HG03378 (cell line): ENCODE data around the gene APOF.
A peak's percentile ranks its signal among the peaks of the same experiment; 100 is the strongest.
"Not testable (repeated sequence)": the region's sequence is repeated elsewhere in the genome, so short reads cannot be mapped to it uniquely, and the experiment has no call there.

Source experiments
- ATAC-seq: cut with Tn5 transposase; IDR thresholded peaks from one replicate; pipeline ENCODE4 v1.9.1; 2021; ENCODE audit warnings: mild to moderate bottlenecking, moderate library complexity; ENCODE audit not compliant: unreplicated experiment

The APOF gene

DNA sequence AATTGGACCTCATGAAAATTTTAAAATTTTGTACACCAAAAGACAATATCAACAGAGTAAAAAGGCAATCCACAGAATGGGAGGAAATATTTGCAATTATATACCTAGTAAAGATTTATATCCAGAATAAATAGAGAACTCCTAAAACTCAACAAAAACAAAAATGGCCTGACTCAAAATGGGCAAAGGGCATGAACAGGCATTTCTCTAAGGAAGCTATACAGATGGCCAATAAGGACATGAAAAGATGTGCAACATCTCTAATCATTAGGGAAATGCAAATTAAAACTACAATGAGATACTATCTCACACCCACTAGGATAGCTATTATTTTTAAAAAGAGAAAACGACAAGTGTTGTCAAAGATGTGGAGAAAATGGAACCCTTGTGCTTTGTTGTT is 10.9 kb upstream of the APOF start:
- ATAC-seq: no peak

DNA sequence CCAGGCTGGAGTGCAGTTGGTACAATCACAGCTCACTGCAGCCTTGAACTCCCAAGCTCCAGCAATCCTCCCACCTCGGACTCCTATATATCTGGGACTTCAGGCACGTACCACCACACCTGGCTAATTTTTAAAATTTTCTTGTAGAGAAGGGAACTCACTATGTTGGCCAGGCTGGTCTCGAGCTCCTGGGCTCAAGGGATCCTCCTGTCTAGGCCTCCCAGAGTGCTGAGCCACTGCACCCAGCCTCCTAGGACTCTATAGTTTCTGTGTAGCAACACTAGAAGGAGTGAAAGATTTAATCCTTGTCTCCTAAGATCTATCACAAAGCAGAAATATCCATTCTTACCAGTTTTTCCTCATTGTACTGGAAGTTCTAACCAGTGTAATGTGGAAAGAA is 4.3 kb upstream of the APOF start:
- ATAC-seq: no peak

DNA sequence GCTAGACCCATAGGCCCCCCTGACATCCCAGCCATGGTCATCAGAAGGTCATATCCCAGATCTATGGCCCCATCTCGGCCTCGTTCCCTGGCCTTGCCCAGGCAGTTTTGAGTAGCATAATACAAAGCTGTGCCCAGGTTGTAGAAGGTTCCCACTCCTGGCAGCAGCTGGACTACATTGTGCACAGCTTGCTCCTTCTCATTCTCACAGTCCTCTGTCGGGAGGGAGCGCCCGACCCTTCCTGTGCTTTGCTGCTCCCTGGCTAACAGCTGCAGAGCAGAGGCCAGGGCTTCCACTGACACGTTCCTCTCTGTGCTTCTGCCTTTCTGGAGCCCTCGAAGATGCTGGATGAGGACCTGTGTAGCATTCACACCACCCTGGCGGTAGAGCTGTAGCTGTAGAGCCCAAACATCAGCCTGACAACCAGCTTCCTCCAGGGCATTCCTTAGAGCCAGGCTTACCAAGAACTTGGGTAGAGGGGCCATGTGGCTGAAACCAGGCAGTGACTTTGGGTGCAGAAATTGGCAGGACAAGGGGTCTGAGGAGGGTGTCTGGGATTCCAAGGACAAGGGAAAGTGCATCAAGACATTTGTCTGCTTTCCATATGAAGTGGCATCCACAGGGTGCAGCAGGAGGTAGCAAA is 1.0 kb downstream of the APOF start:
- ATAC-seq: no peak

DNA sequence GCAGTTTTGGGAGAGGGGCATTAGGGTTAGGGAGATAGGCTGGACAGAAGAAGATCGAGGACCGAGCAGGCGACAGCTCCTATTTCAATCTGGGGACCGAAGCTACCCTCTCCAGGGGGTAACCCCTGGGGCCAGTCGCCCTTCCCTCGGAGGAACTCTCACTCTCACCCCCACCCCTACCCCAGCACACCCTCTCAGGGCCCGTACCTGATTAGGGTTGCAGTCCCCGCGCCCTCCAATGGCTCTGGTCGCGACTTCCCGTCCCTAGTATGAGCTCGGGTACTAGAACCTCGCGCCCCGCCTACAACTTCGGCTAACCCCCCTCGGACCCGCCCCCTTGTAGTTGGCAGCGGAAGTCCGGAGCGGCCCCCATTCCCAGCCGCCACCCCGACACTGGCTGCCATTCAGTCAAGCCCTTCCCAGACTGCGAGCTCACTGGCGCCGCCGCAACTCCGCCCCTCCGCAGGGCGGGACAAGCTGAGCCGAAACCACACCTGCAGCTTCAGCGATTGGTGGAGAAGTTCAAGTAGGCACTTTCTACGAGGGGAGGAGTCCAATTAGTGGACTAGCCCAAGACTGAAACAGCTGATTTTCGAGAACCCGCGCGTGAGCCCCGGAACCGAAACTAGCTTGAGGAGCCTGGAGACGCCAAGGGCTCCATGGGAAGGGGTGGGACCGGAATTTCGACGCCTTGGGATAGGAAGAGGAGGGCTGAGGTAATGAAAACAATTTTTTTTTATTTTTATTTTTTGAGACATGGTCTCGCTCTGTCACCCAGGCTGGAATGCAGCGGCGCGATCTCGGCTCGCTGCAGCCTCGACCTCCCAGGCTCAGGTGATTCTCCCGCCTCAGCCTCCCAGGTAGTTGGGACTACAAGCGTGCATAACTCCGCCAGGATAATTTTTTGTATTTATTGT is 2.5 kb downstream of the APOF start, which contains the start of gene STAT2:
Gene STAT2 (minus strand): TSS at position 257 of the 917 bp plus-strand sequence. CDS start 3,536 bp downstream, outside the sequence.
- peak; percentile 94 for ATAC-seq

DNA sequence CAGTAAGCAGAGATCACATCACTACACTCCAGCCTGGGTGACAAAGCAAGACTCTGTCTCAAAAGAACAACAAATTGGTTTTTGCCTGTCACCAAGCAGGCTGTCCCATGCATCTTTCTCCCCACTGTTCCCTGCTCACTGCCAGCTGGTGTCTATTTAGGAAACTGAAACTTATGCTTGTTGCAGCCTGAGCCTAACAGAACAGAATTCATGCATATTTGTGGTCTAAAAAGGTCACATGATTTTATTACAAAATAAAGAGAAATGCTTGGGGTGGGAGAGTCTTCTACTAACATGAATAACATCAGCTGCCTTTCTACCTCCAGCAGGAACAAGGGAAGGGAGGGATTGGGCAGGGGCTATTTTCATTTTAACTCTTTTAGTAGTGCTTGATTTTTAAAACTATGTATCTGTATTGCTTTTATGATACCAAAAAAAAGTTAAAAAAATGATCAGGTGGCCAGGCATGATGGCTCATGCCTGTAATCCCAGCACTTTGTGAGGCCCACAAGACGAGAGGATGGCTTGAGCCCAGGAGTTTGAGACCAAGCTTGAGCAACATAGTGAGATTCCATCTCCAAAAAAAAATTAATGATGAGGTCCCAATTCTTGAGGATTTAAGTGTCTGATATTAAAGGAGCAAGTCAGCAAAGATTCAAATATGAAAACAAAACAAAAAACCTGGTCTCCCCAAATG is 3.7 kb downstream of the APOF start:
- no peak for ATAC-seq

DNA sequence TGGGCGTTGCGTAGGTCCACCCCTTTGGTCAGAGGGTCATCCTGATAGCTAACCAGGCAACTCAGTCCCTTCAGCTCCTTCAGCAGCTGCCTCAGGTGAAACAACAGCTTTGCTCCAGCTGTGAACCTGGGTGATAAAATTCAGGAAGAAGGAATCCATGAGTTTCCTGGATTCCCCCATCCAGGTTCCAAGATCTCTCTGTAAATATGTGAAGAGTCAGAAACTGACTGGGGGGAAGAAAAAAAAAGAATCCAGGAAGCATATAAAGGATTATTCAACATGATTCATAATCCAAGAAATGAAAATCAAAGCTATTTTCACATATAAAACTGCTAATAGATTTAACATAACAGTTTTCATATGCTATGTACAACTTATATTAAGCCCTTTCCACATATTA is 11.3 kb downstream of the APOF start:
- ATAC-seq: no peak

DNA sequence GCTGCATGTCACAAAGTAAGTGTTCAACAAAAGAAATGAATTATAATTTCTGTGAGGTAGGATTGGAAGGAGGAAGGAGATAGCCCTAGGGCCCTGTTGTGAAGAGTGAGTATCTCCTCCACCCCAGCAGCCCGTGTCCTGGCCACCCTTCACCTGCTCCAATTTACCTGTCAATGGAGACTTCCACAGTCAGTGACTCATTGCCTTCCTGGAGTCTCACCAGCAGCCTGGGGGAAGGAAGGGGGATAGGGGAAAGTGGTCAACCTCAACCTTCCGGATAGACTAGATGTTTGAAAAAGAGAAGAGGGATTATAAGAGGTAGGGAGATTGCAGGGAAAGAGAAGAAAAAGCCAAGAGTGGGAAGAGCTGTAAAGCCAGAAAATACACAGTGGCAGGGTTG is 12.0 kb downstream of the APOF start:
- no peak for ATAC-seq

DNA sequence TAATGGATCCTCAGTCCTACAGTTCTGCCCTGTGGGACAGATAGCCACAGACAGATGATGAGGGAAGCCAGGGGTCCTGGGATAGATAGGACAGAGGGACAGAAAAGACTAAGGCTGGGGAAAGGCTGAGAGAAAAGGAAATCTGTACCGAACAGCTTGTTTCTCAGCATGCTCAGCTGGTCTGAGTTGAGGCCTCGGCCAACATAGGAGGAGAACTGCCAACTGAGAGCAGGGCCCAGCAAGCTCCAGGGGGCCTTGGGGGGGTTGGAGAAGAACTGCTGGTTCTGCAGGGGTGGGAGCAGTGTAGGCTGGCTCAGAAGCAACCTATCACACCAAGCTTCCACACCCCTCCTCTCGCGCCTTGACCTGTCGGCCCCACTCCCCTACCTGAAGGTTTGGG is 13.9 kb downstream of the APOF start:
- ATAC-seq: no peak

DNA sequence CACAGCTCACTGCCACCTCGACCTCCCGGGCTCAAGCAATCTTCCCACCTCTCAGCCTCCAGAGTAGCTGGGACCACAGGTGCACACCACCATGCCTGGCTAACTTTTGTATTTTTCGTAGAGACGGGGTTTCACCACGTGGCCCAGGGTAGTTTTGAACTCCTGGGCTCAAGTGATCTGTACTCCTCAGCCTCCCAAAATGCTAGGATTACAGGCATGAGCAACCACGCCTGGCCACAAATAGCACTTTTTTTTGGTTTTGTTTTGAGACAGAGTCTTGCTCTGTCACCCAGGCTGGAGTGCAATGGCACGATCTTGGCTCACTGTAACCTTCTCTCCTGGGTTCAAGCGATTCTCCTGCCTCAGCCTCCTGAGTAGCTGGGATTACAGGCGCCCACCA is 15.4 kb downstream of the APOF start:
- ATAC-seq: not testable (repeated sequence)

DNA sequence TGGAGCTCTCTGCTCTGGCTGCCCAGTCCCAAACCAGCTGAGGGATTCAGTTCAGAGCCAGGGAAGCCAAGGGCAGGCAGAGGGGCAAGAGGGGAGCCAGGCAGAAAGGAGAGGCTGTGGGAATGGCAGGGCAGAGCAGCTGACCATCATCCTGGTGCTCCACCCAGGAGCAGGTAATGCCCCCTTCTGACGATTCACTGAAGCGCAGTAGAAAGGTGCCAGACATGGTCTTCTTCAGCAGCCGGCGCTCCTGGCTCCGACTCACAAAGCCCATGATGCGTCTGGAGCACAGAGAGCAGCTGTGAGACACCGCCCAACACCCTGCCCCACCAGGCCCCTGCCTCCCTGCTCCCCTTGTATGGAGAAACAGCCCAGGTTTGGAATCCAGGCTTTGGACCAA is 16.0 kb downstream of the APOF start:
- ATAC-seq: no peak

DNA sequence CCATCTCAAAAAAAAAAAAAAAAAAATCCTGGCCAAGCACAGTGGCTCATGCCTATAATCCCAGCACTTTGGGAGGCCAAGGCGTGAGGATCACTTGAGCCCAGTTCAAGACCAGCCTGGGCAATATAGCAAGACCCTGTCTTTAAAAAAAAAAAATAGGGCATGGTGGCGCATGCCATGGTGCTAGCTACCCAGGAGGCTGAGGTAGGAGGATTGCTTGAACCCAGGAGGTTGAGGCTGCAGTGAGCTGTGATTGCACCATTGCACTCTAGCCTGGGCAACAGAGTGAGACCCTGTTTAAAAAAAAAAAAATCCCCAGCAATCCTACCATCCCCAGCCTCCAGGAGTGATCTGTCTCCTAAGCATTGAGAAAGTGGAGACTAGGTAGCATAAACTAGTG is 20.4 kb downstream of the APOF start:
- ATAC-seq: not testable (repeated sequence)

DNA sequence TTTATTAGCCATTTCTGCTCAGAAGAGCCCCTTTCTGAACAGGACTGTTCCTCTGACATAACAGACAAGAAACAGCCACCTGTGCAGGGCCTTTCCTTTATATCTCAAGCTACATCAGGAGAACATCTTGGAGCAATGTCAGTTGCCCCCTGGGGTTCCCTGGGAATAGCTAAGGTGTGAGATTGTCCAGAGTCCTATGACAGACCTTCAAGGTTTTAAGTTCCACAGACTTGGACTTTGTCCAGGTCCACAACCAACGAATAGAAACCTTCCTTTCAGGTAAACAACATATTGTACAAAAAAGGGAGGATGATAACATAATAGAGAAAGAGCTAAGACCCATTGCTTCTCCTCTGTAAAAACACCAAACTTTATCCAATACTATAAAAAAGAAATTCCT is 21.0 kb downstream of the APOF start:
- no peak for ATAC-seq

DNA sequence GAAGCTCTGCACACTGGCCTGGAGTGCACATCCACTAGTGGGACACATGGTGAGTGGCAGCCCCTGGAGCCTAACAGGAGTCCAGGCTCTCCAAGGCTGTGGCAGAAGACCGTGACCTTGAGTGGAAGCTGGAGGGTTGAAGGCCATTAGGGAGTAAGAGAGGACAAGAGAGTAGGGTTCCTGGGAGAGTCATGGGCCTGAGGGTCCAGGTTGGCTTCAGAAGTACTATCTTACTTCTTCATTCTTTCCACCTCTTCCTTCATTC is 23.6 kb downstream of the APOF start:
- ATAC-seq: no peak

DNA sequence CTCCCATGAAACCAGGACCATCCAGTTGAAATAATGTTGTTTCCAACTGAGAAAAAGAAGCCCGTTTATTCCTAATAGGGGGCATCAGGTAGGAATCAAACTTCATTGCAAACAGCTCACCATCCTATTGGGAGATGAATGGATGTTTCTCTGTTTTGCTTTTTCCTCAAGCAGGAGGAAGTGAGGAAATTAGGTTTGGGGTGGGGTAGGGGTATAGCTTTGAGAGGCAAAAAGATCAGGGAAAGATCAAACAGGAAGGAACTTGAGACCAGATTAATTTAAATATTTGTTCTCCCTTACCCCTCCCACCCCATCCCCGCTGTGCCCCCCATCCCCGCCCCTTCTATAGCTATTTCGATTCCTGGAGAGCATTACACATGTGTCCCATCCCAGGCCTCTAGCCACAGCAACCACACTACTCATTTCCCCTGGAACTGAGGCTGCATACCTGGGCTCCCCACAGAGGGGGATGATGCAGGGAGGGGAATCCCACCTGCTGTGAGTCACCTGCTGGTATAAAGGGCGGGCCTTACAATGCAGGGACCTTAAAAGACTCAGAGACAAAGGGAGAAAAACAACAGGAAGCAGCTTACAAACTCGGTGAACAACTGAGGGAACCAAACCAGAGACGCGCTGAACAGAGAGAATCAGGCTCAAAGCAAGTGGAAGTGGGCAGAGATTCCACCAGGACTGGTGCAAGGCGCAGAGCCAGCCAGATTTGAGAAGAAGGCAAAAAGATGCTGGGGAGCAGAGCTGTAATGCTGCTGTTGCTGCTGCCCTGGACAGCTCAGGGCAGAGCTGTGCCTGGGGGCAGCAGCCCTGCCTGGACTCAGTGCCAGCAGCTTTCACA is 24.1 kb downstream of the APOF start, which contains the start of gene IL23A:
Gene IL23A (plus strand): TSS at position 577 of the 850 bp plus-strand sequence. CDS start 161 bp downstream, at position 738.
- no peak for ATAC-seq

DNA sequence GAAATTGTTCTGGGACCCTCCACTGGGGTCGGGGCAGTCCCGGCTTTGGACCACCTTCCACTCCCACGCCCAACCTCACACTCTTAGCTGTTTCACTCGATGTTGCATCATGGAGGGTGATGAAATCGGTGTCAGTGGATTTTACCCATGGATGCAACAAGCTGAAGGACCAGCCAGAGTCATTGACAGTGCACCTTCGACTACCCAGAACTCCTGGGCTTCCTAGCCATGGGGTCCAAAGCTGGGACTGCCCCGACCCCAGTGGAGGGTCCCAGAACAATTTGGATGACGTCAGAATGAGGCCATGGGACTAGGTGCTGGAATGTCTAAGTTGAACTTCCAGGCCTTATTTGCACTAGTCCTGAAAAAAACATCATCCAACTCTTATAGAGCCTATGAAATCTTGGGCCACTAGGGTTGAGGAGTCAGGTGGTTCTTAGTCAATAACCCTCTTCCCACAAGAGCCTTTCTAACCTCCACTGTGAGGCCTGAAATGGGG is 24.9 kb downstream of the APOF start:
- ATAC-seq: no peak

DNA sequence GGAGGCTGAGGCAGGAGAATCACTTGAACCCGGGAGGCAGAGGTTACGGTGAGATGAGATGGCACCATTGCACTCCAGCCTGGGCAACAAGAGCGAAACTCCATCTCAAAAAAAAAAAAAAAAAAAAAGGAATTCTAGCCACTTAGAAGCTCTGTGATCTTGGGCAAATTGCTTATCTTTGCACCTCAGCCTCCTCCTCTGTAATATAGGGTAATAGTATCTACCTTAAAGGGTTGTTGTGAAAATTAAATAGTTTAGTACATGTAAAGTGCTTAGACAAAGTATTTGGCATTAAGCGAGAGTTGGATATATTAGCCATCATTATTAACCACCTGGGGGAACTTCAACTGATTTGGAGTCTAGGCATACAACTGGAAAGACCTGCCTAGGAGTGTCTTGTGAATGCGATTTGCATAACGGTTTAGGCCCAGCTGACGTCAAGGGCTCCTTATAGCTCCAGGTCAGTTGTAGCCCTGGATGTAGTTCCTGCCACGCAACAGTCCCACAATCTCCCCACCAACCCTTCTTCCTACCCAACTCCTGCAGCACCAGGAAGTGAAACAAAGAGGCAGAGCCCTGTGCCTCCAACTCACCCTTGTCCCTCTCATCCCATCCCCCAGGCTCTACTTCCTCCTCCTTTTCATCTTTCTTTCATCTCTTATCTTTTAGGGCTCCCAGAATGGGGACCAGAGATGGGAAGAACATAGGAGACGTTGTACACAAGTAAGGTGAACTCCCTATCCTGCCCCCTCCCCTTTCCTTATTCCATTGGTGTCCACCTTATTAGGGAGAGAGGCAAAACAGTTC is 26.1 kb downstream of the APOF start:
- ATAC-seq: no peak

DNA sequence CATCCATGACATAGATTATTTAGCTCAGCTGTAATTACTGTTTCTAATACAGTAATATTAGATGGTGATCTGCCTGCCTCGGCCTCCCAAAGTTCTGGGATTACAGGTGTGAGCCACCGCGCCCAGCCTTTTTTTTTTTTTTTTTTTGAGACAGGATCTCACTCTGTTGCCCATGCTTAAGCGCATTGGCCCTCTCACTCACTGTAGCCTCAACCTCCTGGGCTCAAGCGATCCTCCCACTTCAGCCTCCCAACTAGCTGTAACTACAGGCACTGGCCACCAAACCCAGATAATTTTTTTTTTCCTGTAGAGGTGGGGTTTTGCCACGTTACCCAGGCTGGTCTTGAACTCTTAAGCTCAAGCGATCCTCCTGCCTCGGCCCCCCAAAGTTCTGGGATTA is 27.1 kb downstream of the APOF start:
- not testable (repeated sequence) for ATAC-seq

DNA sequence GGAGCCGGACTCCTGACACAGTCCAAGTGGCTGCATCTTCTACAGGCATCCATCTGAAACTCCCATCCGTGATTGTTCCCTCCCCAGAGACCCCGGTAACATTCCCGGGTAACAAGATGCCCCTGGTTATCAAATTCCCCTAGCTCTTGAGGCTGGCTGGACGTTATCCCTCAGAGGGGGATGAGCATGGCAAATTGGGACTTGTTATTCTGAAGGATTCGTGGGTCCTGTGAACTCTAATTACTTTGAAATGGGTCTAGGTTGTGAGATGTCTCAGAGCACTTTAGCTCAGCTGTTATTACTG is 28.2 kb downstream of the APOF start:
- ATAC-seq: no peak

DNA sequence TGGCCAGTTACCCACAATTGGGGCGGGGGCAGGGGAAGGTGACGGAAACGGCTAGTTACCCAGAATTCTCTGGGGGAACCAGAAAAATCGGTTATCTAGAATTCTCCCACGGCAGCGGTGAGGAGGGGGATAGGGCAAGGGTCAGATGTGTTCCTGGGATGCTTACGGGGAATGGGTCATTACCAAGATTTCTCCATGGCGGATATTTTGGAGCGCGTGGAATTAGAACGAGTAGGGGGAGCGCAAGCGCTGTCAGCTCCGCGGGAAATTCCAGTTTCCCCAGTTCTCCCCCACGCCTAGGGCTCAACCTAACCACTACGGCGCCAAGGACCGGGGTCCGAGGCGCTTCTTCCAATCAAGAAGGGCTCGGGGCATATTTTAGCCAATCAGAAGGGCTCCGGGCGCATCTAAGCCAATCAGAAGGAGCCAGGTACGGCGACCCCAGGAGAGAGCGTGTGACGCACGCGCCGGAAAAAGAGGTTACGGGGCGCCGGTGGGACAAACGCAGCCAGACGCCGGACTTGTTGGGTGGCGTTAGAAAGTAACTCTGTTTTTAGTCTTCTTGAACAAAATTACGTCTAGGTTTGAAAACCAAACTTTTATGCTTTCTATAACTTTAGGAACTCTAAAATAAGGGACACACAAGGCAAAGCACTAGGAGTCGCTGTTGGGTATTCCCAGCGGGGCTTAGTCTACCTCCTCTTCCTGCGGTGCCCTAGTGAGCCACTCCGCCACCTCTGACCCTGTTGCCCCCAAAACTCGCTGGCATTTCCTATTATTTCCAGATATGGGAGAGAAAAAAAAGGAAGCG is 28.8 kb downstream of the APOF start, which contains the start of gene PAN2:
Gene PAN2 (minus strand): TSS at position 322 of the 811 bp plus-strand sequence. CDS start 906 bp downstream, outside the sequence.
- ATAC-seq: peak; percentile 86
